GM21576 (cell line): ENCODE data around the gene CWC27.
"Not testable (repeated sequence)": the region's sequence is repeated elsewhere in the genome, so short reads cannot be mapped to it uniquely, and the experiment has no call there.

Source experiments
- ATAC-seq: cut with Tn5 transposase; IDR thresholded peaks from one replicate; pipeline ENCODE4 v1.9.1; 2021; ENCODE audit warnings: mild to moderate bottlenecking, moderate library complexity; ENCODE audit not compliant: unreplicated experiment

CWC27 gene

GRCh38 chr5:64914396-64914795 is 145.7 kb downstream of the CWC27 start:
- ATAC-seq = no peak

DNA sequence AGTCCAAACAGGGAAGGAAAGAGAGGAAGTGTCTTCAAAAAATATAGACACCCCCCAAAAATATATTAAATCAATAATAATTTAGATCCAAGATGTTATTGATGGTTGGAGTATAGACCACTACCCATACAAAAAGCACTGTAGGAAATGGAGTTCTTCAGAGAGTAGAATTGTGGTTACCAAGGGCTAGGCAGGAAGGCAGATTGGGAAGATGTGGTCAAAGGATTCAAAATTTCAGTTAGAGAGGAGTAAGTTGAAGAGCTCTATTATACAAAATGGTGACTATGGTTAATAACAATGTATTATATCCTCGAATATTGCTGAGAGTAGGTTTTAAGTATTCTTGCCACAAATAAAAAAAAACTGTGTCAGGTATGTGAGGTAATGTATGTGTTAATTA is 149.4 kb downstream of the CWC27 start:
- ATAC-seq = no peak

DNA sequence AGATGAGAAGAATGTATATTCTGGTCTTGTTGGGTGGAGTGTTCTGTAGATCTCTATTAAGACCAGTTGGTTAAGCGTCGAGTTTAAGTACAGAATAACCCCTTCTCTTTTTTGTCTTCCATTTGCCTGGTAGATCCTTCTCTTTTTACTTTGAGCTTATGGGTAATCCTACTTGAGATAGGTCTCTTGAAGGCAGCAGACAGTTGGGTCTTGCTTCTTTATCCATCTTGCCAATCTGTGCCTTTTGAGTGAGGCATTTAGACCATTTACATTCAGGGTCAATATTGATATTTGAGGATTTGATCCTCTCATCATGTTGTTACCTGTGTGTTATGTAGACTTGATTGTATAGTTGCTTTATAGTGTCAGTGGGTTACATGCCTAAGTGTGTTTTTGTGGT is 152.7 kb downstream of the CWC27 start:
- no peak for ATAC-seq

DNA sequence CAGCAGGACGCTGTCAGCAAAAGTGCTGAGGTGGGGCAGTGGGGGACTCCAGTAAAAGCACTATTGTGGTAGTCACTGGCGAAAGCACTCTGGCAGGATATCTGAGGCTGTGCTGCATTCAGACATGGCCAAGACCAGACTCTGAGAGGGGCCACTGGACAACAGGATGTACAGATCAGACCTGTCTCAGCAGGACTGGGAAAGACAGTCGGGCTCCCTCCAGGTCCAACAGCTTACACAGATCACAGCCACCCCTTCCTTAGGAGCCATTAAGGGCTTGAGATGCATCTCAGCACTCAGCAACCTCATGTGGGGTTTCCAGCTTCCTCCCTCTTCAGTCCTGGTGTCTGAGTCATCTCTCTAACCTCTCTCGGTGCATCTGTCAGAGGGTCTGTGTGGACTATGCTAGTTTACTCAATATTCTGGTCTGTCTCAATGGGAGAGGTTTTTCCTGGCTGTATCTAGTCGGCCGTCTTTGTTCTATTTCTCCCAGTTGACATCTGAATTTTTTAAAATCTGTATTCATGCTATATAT is 154.5 kb downstream of the CWC27 start:
- ATAC-seq = no peak

DNA sequence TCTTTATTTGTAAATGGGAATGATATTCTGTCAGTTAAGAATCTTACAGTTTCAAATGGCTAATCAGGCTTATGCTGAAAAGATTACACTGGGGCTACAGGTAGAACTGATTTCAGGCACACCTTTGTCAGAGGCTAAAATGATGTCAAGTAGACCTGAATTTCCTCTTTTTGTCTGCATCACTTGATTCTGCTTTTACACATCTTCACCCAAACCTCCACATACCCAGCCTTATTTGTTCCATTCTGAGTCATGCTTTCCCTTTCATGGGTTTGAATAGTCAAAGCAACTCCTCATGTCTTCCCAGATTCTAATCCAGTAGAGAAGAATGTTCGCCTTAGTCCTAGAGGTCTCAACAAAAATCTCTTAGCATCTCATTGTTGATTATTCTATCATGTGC is 156.4 kb downstream of the CWC27 start:
- ATAC-seq = no peak

- ATAC-seq = no peak
These were observed 161.1 kb downstream of the CWC27 start for GRCh38 chr5:64929833-64930232.

GRCh38 chr5:64930672-64931318 is 162.1 kb downstream of the CWC27 start:
- no peak for ATAC-seq

DNA sequence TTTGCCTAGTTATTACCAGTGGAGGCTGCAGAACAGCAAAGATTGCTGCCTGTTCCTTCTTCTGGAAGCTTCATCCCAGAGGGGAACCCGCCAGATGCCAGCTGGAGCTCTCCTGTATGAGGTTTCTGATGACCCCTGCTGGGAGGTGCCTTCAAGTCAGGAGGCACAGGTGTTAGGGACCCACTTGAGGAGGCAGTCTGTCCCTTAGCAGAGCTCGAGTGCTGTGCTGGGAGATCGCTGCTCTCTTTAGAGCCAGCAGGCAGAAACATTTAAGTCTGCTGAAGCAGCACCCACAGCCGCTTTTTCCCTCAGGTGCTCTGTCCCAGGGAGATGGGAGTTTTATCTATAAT is 170.7 kb downstream of the CWC27 start:
- ATAC-seq = not testable (repeated sequence)

GRCh38 chr5:64939772-64940510 is 171.2 kb downstream of the CWC27 start:
- no peak for ATAC-seq

DNA sequence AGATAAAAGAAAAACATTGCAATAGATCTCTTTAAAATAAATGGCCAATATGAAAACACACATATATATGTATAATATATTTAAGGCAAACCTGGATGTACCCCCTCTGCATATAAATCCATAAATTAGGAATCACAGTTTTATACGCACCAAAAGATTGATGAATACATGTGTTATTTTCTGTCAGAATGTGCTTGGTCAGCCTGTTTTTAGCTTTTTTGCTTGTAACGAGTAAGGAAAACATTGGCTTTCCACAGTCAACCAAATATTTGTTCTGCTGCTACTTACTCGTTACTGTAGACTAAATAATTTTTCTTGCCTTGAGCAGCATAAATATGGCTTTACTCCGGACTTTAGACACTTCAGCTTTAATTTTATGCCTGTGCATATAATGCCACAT is 173.7 kb downstream of the CWC27 start:
- ATAC-seq = no peak

GRCh38 chr5:64944868-64945267 is 176.1 kb downstream of the CWC27 start:
- ATAC-seq = no peak

DNA sequence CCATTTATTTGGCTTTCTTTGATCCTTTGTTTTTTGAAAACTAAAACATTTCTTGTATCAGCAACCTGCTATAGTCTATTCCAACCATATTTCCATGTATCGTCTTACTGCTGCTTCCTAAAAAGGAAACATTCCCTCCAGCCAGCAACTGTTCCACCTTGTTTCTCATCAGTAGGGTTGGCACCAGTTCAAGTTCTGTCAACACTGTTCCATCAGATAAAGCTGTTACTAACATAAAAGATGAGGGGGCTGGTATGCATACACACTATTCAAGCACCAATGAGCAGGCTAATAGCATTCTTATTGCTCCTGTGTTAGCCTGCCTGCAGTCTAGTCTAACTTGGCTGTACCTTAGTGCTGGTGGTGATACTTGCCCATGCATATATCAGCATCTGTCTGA is 178.3 kb downstream of the CWC27 start:
- ATAC-seq = no peak

GRCh38 chr5:64947801-64948200 is 179.1 kb downstream of the CWC27 start:
- ATAC-seq = no peak

DNA sequence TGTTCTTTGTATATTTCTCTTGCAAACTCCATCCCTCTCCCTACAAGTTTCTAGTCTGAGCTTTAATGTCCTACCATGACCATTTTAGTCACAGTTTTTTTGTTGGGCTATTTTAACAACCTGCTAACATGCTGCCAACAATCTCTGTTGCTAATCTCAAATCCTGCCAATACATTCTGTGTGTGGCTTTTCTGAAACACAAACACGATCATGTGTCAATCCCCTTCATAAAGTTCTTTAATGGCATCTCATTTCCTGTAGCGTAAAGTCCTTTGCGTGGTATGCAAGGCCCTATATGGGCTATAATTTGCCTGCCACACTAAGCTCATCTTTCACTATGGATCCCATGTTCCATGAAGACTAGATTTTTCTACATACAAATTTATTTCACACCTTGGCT is 180.6 kb downstream of the CWC27 start:
- ATAC-seq = no peak

GRCh38 chr5:64952951-64953673 is 184.4 kb downstream of the CWC27 start:
- ATAC-seq = no peak

DNA sequence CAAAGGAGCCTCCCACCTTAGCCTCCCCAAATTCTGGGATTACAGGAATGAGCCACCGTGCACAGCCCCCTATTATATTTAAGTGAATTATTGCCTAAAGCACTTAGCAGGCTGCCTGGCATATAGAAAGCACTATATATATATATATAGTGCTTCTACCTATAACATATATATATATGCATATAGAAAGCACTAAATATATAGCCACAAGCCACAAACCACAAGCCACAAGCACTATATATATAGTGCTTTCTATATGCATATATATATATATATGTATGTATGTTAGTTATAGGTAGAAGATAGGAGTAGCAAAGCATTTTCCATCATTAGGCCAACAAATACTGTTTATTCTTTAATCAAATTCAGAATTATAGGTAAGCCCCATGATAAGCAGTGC is 185.8 kb downstream of the CWC27 start:
- no peak for ATAC-seq

DNA sequence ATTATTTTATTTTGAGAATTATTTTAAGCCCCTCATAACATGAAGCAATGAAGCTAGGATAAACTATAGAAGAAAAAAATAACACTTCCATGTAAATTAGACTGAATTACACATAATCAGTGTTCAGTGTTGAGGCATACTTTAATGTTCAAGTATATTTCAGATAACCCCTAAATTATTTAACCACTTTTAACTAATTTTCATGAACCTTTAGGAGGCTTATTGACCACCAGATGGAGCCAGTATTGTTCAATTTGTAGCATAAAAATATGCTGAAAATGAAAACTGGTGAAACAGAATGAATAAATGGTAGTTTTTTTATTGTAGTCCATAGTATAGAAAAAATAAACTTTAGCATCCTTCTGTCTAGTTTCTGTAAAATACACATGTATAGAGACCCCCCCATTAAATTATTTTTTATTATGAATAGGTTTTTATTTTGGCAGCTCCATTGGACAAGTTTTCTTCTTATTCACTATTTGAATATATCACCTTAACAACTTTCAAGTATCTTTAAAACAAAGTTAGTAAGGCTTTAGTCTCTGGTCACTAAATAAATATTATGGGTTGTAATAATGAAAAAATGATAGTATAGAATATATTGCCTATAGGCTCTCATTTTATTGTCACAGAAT is 190.1 kb downstream of the CWC27 start:
- no peak for ATAC-seq

DNA sequence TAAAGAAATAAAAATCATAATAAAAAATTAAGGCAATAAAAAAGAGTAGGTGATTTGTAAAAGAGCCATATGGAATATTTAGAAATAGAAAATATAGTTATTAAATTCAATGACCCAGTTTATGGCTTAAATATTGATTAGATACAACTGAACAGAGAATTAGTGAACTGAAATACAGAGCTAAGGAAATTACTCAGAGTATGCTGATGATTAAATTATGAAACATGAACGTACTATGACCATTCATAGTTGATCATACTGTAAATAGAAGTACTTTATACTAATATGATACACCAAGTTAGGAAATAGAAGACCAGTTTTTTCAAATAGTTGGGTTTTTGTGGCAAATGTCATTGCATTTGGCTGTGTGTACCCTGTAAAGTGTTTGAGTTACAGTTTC is 194.5 kb downstream of the CWC27 start:
- no peak for ATAC-seq

DNA sequence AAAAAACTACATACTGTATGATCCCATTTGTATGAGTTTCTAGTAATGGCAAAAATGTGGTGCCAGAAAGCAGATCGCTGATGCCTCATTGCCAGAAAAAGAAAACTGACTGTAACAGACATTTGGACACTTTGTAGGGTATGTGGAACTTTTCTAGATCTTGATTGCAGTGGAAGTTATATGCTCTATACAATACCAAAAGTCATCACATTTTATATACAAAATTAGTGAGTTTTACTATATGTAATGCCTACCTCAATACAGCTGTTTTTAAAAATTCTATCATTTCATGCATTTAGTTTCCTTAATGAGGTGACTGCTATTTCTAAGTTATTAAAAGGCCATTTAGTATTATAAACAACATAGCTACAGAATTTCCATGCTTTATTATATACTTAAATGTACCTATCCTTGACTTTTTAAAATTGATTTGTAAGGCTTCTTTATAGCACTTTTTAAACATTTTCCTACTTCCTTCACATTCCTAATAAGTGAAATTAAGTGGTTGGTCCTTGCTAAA is 199.9 kb downstream of the CWC27 start:
- ATAC-seq = no peak

GRCh38 chr5:64969578-64969977 is 200.8 kb downstream of the CWC27 start:
- ATAC-seq = no peak

GRCh38 chr5:64971513-64971912 is 202.8 kb downstream of the CWC27 start:
- ATAC-seq = no peak
